VCaP (cell line): Measurements from ENCODE around the gene OR13C4.
"Not testable (repeated sequence)": the region's sequence is repeated elsewhere in the genome, so short reads cannot be mapped to it uniquely, and the experiment has no call there.

Source experiments
- H3K27ac ChIP-seq: fragments of 450-650 bp; 2 replicates; pipeline ENCODE4 v1.5.1; 2017
- CTCF ChIP-seq: fragments of 450-650 bp; conservative IDR thresholded peaks from 2 replicates; pipeline ENCODE4 v1.5.1; 2017; ENCODE audit warnings: mild to moderate bottlenecking, moderate library complexity

Gene OR13C4

GRCh38 chr9:104553261-104553660 lies 26.3 kb upstream of the OR13C4 start:
- H3K27ac ChIP-seq: no peak overlapping the region
- no peak for TF ChIP-seq CTCF

- no peak for TF ChIP-seq CTCF
- H3K27ac ChIP-seq: no peak overlapping the region
Measured at GRCh38 chr9:104544644-104545043, 17.6 kb upstream of the OR13C4 start.

GRCh38 chr9:104539275-104539674 lies 12.3 kb upstream of the OR13C4 start:
- TF ChIP-seq CTCF: no peak
- H3K27ac ChIP-seq: no peak overlapping the region

- no peak within 1 kb of the TSS for H3K27ac ChIP-seq
Measured at GRCh38 chr9:104536756-104537155, 9.7 kb upstream of the OR13C4 start, which contains the start of gene OR13C3. OR13C3 (minus strand) TSS chr9:104536856; CDS start chr9:104536723, 133 bp downstream.

GRCh38 chr9:104520241-104520640 lies 6.8 kb downstream of the OR13C4 start:
- H3K27ac ChIP-seq: not testable (repeated sequence)

More at GRCh38 chr9:104536756-104537155, 9.7 kb upstream of the OR13C4 start, which contains the start of gene OR13C3:
- no peak for TF ChIP-seq CTCF

- TF ChIP-seq CTCF: no peak
- H3K27ac ChIP-seq: no peak overlapping the region
Measured at GRCh38 chr9:104514901-104515300, 12.1 kb downstream of the OR13C4 start.

- no peak for TF ChIP-seq CTCF
- no peak overlapping the region for H3K27ac ChIP-seq
Measured at GRCh38 chr9:104506565-104506964, 20.4 kb downstream of the OR13C4 start.

GRCh38 chr9:104503963-104504362 lies 23.0 kb downstream of the OR13C4 start, which contains the start of gene OR13F1:
OR13F1 (plus strand) TSS chr9:104504263; CDS start chr9:104504263, 0 bp downstream.
- H3K27ac ChIP-seq: no peak within 1 kb of the TSS
- no peak for TF ChIP-seq CTCF
